HG02970 (cell line): ENCODE measurements around the gene SPANXN5.
"Not testable (repeated sequence)": the region's sequence is repeated elsewhere in the genome, so short reads cannot be mapped to it uniquely, and the experiment has no call there.

Experiments used
- ATAC-seq: cut with Tn5 transposase; IDR thresholded peaks from one replicate; pipeline ENCODE4 v1.9.1; 2021; ENCODE audit warnings: mild to moderate bottlenecking, moderate library complexity, moderate number of reproducible peaks; ENCODE audit not compliant: unreplicated experiment, low FRiP score

Gene SPANXN5, protein sequence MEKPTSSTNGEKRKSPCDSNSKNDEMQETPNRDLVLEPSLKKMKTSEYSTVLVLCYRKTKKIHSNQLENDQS

DNA sequence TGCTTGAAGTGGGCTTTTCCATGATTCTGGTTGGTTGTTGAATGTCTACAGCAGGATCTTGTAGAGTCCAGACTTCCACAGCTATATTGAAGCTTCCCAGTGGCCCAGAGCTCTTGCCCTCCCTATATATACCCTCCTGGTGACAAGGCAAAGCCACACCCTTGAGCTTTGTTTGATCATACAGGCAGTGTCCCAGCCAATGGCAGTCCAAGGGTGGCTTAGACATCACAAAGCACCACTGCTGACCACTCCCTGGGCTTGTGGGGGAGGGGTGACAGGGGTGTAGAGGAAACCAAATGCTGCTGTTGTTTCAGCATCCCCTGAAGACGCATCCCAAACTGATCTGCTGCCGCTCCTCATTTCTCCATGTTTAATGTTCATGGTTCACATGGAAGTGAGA is at the start of gene SPANXN5:
Gene SPANXN5, minus strand, starts transcription at position 101 of the 400 bp plus-strand sequence. Its CDS starts 79 bp downstream, at position 22.
- ATAC-seq = not testable (repeated sequence)

DNA sequence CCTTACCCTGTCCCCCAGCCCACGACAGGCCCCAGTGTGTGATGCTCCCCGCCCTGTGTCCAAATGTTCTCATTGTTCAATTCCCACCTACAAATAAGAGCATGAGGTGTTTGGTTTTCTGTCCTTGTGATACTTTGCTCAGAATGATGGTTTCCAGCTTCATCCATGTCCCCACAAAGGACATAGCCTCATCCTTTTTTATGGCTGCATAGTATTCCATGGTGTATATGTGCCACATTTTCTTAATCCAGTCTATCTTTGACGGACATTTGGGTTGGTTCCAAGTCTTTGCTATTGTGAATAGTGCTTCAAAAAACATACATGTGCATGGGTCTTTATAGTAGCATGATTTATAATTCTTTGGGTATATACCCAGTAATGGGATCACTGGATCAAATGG is 46.4 kb upstream of the SPANXN5 start:
- ATAC-seq = not testable (repeated sequence)

DNA sequence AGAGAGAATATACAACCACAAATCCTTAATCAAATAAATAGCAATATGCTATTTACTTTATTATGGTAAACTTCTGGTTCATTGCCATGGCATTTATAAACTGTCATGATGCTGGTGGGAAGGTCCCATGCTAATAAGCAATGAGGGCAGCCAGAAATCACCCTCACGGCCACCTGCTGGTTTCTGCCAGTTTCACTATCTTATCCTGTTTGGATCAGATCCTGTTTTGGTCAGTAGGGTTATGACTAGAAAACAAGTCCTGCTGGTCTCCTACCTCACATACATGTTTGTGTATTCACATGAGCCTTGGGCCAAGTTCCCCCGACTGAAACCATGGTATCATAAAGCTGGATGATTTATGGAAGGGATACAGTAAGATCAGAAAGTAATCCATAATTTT is 41.9 kb upstream of the SPANXN5 start:
- ATAC-seq = no peak

DNA sequence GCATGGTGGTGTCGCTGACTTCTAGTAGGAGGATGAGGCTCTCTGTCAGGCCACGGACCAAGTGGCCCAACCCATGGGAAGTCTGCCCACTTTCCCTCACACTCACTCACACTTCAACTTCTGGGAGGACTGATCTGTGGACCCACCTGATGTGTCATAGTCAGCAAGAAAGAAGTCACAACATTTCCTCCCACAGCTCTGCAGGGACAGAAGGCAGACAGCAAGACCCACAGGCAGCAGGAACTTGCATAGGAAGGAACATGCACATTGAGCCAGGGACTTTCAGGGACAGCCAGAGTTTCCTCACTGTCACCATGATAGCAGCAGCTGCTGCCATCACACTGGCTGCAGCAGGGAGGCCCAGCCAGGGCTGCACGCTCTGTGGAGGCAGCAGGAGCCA is 33.3 kb upstream of the SPANXN5 start:
- ATAC-seq = no peak

DNA sequence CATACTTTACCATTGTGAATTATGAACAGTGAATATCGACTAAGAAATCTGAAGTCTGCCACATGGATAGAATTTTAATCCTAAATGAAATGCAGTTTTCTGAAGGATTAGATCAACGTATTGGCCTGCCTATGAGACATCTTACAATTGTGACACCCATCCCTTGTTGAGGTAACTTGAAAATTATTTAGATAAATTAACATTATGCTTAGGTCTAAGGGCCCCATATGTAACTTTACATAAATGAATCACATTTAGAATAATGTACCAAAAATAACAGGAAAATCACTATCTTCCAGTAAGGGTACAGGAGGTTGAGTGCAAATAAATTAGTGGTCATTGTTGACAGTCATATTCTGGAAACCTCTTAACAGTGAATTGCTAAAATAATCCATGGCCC is 27.4 kb upstream of the SPANXN5 start:
- ATAC-seq = no peak

DNA sequence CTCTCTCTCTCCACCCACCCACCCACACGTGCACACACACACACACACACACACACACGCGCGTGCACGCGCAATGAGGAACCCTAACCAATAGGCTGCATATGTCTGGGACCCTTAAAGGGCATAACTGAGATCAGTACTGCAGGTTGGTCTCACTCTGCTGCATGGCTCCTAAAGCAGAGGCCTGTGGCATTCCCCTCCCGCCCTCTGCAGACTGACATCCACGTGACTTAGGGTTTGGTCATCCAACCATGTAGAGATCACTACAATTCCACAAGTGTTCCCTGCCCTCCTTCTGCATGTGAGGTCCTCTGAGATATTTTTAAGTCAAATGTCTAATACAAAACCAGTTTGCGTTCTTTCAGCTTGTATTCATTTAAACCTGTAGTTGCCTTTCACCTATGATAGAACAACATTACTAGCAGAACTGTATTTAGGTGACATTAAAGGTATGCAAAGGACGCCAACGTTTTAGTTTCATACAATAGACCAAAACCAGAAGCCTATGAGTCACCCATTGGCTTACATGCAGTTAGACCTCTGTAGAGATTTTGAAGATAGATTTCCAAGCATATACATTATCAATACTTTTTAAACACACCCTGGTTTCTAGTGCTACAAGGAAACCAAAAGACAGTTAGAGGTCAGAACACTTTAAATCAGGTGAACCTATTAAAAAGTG is 24.0 kb upstream of the SPANXN5 start:
- no peak for ATAC-seq

DNA sequence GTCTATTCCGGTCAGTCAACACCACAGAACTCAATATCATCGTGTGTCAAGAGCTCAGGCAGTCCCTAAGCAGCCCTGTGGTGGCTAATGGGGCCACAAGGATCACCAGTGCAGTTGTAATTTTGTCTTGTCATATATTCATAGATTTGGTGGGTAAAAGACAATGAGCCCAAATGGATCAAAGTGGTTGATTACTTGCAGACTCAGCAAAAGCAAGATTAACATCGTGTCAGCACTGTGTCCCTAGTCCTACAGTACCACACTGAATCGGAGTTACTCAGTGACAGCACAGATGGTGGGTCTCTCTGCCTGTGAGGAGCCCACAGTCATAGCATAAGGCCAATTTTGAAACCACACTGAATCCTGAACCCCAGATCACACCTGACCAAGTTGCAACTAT is 22.6 kb upstream of the SPANXN5 start:
- no peak for ATAC-seq

DNA sequence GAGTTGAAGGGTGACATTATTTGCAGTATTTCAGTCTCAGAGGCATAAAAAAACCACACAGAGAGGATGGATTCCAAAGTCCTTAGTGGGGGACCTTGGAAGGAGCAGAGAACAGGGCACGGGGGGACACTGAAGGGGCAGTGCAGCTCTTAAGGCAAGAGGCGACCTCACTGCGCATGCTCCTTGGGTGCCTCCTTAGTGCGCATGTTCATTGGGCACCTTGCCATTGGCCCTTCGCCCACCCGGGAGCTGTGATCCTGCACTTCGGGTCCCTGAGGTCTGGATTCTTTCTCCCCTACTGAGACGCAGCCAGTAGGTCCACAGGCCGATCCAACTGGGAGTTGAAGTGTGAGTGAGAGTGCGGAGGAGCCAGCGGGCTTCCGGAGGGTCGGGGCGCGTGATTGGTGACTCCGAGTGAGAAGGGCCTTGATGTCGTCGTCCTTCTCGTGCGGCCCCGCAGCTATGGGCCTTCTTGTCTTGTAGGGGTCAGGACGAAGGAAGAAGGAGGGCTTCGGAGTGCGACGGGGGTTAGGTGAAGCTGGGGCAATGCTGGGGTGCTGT is 13.9 kb upstream of the SPANXN5 start, which contains the start of gene XAGE5:
Gene XAGE5, plus strand, starts transcription at position 223 of the 561 bp plus-strand sequence. CDS start 1,280 bp downstream, outside the sequence.
- ATAC-seq = no peak

DNA sequence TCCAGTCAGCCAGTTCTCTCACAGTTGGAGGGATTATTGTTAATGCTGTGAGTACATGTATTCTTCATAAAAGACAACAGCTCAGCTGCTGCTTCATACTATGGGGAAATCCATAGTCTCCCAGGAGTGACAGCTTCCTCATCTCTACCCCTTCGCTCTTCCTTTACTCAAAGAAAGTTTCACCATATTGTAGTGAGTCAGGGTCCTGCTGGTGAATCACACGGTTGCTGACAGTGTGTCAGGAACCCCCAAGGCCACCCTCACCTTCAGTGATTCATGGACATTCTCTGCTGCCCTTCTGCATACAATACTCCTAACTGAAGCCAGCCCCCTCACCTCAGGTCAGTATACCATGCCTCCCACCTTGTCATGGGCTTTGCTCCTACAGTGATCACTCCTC is 7.6 kb upstream of the SPANXN5 start:
- not testable (repeated sequence) for ATAC-seq

DNA sequence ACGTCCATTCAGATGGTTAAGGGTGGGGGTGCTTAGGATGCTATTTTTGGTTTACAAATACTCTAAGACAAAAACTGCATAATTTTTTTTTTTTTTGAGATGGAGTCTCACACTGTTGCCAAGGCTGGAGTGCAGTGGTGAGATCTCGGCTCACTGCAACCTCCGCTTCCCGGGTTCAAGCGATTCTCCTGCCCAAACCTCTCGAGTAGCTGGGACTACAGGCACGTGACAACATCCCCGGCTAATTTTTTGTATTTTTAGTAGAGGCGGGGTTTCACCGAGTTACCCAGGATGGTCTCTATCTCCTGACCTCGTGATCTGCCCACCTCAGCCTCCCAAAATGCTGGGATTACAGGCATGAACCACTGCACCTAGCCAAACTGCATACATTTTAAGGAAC is 23.7 kb downstream of the SPANXN5 start:
- ATAC-seq = not testable (repeated sequence)

DNA sequence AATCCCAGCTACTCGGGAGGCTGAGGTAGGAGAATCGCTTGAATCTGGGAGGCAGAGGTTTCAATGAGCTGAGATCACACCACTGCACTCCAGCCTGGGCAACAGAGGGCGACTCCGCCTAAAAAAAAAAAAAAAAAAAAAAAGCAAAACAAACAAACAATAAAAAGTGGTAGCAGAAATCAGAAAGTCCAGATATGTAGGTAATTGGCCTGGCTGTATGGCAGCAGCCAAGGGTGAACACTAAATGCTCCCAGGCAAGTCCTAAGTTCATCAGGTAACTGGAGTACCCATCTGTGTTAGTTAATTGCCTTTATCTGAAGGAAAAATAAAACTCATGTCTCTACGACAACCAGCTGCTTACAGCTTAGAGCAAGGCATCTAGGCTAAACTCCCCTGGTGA is 31.2 kb downstream of the SPANXN5 start:
- not testable (repeated sequence) for ATAC-seq

DNA sequence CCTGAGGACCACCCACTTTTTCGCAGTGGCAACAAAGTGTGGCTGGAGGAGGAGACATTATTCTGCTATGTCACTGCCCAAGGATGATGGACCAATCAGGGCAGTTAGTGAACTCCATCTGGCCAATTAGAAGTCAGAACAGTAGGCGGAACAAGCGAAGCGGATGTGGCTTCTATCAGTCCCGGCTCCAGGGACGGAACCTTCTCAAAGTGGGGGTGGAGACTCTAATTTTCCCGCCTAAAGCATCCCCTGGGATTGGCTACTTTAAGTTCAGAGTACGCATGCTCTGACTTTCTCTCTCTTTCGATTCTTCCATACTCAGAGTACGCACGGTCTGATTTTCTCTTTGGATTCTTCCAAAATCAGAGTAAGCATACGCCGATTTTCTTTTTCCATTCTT is 46.3 kb downstream of the SPANXN5 start, which contains the start of gene SSX2B:
Gene SSX2B, plus strand, starts transcription at position 301 of the 400 bp plus-strand sequence. CDS start 1,429 bp downstream, outside the sequence.
- not testable (repeated sequence) for ATAC-seq
